Measurements from ENCODE around the gene LRRC49. TPM values are rescaled to one million over a fixed set of nuclear protein-coding genes. Genes with fewer than 3 reads are reported as not detected.

Gene LRRC49
- total RNA-seq, 1 donor from 2014 or later: 13.4 TPM

DNA sequence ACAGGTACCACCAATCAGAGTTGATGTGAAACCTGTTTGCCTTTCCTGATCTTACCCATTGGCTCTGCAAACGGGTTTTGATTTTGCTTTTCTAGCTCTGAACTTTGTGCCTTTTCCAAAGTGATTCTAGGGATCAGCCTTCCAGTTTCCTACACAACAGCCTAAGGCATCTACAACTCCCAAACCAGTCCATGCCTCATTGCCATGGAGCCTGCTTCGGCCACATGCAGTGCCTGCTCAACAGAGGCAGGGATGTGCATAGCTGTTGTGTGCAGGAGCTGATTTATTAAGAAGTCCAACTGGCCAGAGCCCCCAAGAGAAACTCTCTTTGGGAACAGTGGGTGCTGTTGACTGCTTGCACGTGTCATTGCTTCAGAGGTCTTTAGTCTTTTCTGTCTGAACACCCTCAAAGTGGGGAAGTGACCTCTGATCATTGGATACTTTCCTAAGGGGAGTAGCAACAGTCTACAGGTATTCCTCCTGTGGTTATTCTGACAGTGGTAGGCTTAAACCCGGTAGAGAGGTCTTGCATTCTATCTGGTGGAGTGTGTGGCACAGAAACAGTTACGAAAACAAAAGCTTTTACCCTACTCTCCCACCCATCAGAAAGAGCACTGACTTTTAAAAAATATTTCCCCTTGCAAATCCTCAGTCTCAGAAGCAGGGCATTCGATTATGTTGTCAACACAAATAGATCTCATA, 186.0 kb downstream of the LRRC49 start:
- peaks cover 10% of the 10 kb centered on the region for H3K4me1 Mint-ChIP-seq (ENCODE audit: unreplicated experiment)
- TF ChIP-seq, protein P1, sequence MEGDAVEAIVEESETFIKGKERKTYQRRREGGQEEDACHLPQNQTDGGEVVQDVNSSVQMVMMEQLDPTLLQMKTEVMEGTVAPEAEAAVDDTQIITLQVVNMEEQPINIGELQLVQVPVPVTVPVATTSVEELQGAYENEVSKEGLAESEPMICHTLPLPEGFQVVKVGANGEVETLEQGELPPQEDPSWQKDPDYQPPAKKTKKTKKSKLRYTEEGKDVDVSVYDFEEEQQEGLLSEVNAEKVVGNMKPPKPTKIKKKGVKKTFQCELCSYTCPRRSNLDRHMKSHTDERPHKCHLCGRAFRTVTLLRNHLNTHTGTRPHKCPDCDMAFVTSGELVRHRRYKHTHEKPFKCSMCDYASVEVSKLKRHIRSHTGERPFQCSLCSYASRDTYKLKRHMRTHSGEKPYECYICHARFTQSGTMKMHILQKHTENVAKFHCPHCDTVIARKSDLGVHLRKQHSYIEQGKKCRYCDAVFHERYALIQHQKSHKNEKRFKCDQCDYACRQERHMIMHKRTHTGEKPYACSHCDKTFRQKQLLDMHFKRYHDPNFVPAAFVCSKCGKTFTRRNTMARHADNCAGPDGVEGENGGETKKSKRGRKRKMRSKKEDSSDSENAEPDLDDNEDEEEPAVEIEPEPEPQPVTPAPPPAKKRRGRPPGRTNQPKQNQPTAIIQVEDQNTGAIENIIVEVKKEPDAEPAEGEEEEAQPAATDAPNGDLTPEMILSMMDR (conservative IDR thresholded peaks at IDR 0.05): no peak
- H3K4me3 Mint-ChIP-seq: no peak overlapping the region
- no peaks in the 10 kb centered on the region for H3K36me3 Mint-ChIP-seq
- no peak for DNase-seq (ENCODE audit: extremely low spot score, unreplicated experiment)
- peak overlapping the region; percentile 88 for H3K27ac Mint-ChIP-seq
- peaks cover 3% of the 10 kb centered on the region for H3K9me3 Mint-ChIP-seq
- H3K27me3 Mint-ChIP-seq: peaks cover 5% of the 10 kb centered on the region

DNA sequence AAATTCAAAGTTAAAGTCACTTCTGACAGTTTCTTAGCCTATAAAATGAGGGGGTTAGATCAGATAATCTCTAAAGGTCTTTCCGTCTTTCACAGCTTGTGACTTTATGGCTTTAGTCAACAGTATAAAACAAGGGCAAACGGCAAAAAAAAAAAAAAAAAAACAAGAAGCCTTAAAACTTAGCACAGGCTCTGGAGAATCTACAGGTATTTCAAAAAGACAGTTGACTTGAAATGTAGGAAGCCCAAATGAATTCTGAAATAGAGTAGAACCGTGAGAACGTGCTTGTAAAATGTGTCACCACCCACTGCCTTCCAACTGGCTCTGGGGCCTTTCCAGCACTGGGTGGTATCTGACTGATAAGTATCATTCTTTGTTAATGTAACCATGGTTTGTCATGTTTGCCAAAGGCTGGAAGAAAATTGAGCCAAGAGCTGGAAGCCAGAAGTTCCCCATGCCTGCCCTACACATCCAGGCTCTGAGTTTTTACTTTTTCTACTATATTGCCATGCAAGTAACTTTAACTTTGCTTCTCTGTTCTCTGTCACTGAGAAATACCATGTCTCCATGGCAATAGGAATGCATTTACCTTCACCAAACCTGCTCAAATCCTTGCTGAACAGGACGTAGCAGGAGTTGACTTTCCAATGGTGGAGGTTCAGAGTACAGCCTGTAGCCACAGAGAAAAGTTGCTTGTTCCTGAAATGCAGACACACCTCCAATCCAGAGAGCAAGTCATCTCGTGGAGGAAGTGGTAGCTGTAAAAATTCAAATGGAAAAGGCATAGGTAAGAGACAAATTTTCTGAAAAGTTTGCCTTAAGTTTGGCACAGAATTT, 186.8 kb downstream of the LRRC49 start:
- no peak for DNase-seq (ENCODE audit: extremely low spot score, unreplicated experiment)

DNA sequence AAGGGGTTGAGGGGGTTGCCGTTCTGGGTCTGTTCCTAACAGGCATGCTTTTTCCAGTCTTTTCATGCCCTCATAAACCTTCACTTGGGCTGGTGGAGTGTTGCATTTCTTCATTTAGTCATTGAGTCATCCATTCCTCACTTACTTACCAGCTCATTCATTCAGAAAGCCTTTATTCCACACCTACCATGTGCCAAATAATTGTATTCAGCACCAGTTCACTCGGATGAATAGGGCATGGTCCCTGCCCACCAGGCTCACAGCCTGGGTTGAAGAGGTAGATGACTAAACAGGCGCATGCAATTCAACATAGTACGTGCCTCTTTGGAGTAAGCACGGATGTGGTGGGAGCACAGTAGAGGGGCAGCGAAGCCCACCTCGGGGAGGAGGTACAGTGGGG, 187.5 kb downstream of the LRRC49 start:
- Mint-ChIP-seq H3K4me1 (ENCODE audit: unreplicated experiment) (peaks cover 10% of the 10 kb centered on the region), H3K36me3 (no peaks in the 10 kb centered on the region), H3K27me3 (peaks cover 6% of the 10 kb centered on the region), H3K27ac (peak overlapping the region; percentile 88), H3K9me3 (peaks cover 3% of the 10 kb centered on the region), H3K4me3 (peak overlapping the region; percentile 27)
- TF ChIP-seq, protein P1 (conservative IDR thresholded peaks at IDR 0.05): no peak
- DNase-seq (ENCODE audit: extremely low spot score, unreplicated experiment): no peak

More for the DNA sequence above, 186.8 kb downstream of the LRRC49 start:
- Mint-ChIP-seq H3K9me3 (peaks cover 3% of the 10 kb centered on the region), H3K4me1 (ENCODE audit: unreplicated experiment) (peaks cover 10% of the 10 kb centered on the region), H3K27me3 (peaks cover 5% of the 10 kb centered on the region), H3K36me3 (no peaks in the 10 kb centered on the region), H3K4me3 (peak overlapping the region; percentile 27), H3K27ac (peak overlapping the region; percentile 88)
- TF ChIP-seq, protein P1 (conservative IDR thresholded peaks at IDR 0.05): no peak

DNA sequence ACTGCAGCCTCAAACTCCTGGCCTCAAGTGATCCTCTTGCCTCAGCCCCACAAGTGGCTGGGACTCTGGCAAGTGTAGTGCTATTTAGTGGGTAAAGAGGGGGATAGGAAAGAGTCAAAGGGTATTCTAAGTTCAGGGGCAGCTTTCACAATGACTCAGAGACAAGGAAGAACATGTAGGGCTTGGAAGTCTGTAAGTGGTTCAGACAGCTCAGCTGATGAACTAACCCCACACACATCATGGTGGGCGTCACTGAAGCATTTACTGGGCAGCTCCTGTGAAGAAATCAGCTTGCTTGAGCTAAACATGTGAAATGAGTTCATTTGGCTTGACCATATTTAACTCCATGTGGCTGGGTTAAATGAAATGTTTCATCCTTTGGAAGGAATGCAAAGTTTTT, 188.1 kb downstream of the LRRC49 start:
- peaks cover 3% of the 10 kb centered on the region for H3K9me3 Mint-ChIP-seq
- peaks cover 9% of the 10 kb centered on the region for H3K27me3 Mint-ChIP-seq
- H3K4me3 Mint-ChIP-seq: no peak overlapping the region
- DNase-seq (ENCODE audit: extremely low spot score, unreplicated experiment): no peak
- TF ChIP-seq, protein P1 (conservative IDR thresholded peaks at IDR 0.05): no peak
- no peak overlapping the region for H3K27ac Mint-ChIP-seq
- no peaks in the 10 kb centered on the region for H3K36me3 Mint-ChIP-seq
- H3K4me1 Mint-ChIP-seq (ENCODE audit: unreplicated experiment): peaks cover 10% of the 10 kb centered on the region

DNA sequence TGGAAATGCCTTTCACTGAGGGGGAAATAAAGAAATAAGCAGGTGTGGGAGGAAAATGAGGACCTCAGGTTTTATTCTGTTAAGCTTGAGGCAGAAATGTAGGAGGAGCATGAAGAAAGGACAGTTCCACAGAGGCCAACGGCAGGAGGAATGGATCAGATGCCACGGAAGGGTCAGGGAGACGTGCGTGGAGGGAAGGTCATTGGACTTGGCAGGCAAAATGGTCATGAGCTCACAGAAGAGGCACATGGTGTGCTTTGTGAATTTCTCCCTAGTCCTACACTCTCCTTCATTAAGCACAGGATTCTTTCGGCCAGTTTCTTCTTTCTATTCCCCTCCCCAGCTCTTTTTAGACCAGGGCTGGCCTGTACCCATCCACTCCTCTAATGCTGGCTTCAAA, 190.2 kb downstream of the LRRC49 start:
- no peak overlapping the region for H3K27ac Mint-ChIP-seq

More for the DNA sequence above, 190.2 kb downstream of the LRRC49 start:
- Mint-ChIP-seq H3K9me3 (peaks cover 3% of the 10 kb centered on the region), H3K36me3 (no peaks in the 10 kb centered on the region), H3K4me1 (ENCODE audit: unreplicated experiment) (peaks cover 10% of the 10 kb centered on the region), H3K4me3 (no peak overlapping the region), H3K27me3 (peaks cover 14% of the 10 kb centered on the region)
- TF ChIP-seq, protein P1 (conservative IDR thresholded peaks at IDR 0.05): no peak
- no peak for DNase-seq (ENCODE audit: extremely low spot score, unreplicated experiment)
